ENCODE measurements around the gene CDKN2B-AS1.

DNA sequence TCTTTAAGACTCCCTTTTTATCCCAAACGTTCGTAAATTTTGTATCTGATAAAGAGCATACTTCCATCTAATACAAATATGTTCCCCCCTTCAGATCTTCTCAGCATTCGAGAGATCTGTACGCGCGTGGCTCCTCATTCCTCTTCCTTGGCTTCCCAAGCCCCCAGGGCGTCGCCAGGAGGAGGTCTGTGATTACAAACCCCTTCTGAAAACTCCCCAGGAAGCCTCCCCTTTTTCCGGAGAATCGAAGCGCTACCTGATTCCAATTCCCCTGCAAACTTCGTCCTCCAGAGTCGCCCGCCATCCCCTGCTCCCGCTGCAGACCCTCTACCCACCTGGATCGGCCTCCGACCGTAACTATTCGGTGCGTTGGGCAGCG is 20.3 kb upstream of the CDKN2B-AS1 start:
- TF ChIP-seq, protein P1, sequence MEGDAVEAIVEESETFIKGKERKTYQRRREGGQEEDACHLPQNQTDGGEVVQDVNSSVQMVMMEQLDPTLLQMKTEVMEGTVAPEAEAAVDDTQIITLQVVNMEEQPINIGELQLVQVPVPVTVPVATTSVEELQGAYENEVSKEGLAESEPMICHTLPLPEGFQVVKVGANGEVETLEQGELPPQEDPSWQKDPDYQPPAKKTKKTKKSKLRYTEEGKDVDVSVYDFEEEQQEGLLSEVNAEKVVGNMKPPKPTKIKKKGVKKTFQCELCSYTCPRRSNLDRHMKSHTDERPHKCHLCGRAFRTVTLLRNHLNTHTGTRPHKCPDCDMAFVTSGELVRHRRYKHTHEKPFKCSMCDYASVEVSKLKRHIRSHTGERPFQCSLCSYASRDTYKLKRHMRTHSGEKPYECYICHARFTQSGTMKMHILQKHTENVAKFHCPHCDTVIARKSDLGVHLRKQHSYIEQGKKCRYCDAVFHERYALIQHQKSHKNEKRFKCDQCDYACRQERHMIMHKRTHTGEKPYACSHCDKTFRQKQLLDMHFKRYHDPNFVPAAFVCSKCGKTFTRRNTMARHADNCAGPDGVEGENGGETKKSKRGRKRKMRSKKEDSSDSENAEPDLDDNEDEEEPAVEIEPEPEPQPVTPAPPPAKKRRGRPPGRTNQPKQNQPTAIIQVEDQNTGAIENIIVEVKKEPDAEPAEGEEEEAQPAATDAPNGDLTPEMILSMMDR (IDR thresholded peaks at IDR 0.05) = no peak
- no peak for TF ChIP-seq POLR2A (IDR thresholded peaks at IDR 0.05)
